ENCODE data around the gene SLC39A7. TPM values are rescaled to one million over a fixed set of nuclear protein-coding genes. Genes with fewer than 3 reads are reported as not detected.

Gene SLC39A7
- total RNA-seq, 1 experiment from 2014 or later = 130 TPM

GRCh38 chr6:33193619-33194018 is 7.0 kb upstream of the SLC39A7 start:
- H3K9me3 ChIP-seq (ENCODE audit: control insufficient read depth in 1 of 2, insufficient read depth in 1 of 2, low read depth in 1 of 2, low read length in 2 of 2) = no peaks in the 10 kb centered on the region
- no peak overlapping the region for H3K4me2 ChIP-seq (ENCODE audit: low read length)
- DNase-seq (ENCODE audit: low read depth, low spot score) (no peak), ATAC-seq (no peak)
- ChIA-PET POLR2A (no interaction called here), RAD21 (ENCODE audit: low non-redundant PET in 1 of 2, low total read pairs in 2 of 2, uncharacterized antibody in 2 of 2, unreplicated experiment in 2 of 2) (no interaction called here), CTCF (no interaction called here)
- H3K79me2 ChIP-seq (ENCODE audit: insufficient read depth, low read length) = peaks cover 21% of the 10 kb centered on the region; the same call in 1 of the 2 replicates
- H2AFZ ChIP-seq (ENCODE audit: low read depth, low read length, poor library complexity, severe bottlenecking) = no peak overlapping the region
- H4K20me1 ChIP-seq (ENCODE audit: insufficient read depth) = no peaks in the 10 kb centered on the region
- H3K36me3 ChIP-seq (ENCODE audit: control insufficient read depth in 1 of 2, insufficient read depth in 2 of 2, low read length in 2 of 2) = peaks cover 20 to 28% of the 10 kb centered on the region in 2 experiments; a peak in 3 of 4 replicates
- intact Hi-C loops (cut with micrococcal nuclease) = no loop called here
- no peak overlapping the region for H3K9ac ChIP-seq (ENCODE audit: low read length)
- peaks cover 11 to 16% of the 10 kb centered on the region in 2 experiments; a peak in 3 of 4 replicates for H3K4me1 ChIP-seq (ENCODE audit: control insufficient read depth in 1 of 2, insufficient read depth in 2 of 2, low read length in 2 of 2)
- no peak overlapping the region for H3K27ac ChIP-seq (ENCODE audit: low read depth, low read length)
- no peaks in the 10 kb centered on the region for H3K27me3 ChIP-seq (ENCODE audit: insufficient read depth, low read length)
- TF ChIP-seq TCF7L2 (IDR thresholded peaks at IDR 0.05; ENCODE audit: borderline replicate concordance, extremely low read depth, insufficient read depth, insufficient read length) (no peak), POLR2AphosphoS5 (IDR thresholded peaks at IDR 0.05; ENCODE audit: low read depth, low read length) (no peak), MAX (IDR thresholded peaks at IDR 0.05) (no peak)
- H3K4me3 ChIP-seq (replicated peaks in 1 of 2; ENCODE audit: low read depth in 1 of 2, low read length in 2 of 2) = no peak overlapping the region
- no TSS peak for BruUV-seq (replicated peaks)
- no peaks in the 10 kb centered on the region for H3K9me2 ChIP-seq (ENCODE audit: insufficient read depth)

- Histone ChIP-seq H2AFZ (ENCODE audit: low read depth, low read length, poor library complexity, severe bottlenecking) (no peak overlapping the region), H3K9ac (ENCODE audit: low read length) (no peak overlapping the region), H3K27me3 (ENCODE audit: insufficient read depth, low read length) (no peaks in the 10 kb centered on the region), H3K27ac (ENCODE audit: low read depth, low read length) (no peak overlapping the region), H3K36me3 (ENCODE audit: control insufficient read depth in 1 of 2, insufficient read depth in 2 of 2, low read length in 2 of 2) (peaks cover 20 to 28% of the 10 kb centered on the region in 2 experiments; a peak in 3 of 4 replicates), H3K9me2 (ENCODE audit: insufficient read depth) (no peaks in the 10 kb centered on the region), H4K20me1 (ENCODE audit: insufficient read depth) (no peaks in the 10 kb centered on the region), H3K9me3 (ENCODE audit: control insufficient read depth in 1 of 2, insufficient read depth in 1 of 2, low read depth in 1 of 2, low read length in 2 of 2) (no peaks in the 10 kb centered on the region), H3K4me3 (replicated peaks in 1 of 2; ENCODE audit: low read depth in 1 of 2, low read length in 2 of 2) (no peak overlapping the region), H3K79me2 (ENCODE audit: insufficient read depth, low read length) (peaks cover 29% of the 10 kb centered on the region), H3K4me1 (ENCODE audit: control insufficient read depth in 1 of 2, insufficient read depth in 2 of 2, low read length in 2 of 2) (peaks cover 15 to 24% of the 10 kb centered on the region in 2 experiments; a peak in 3 of 4 replicates), H3K4me2 (ENCODE audit: low read length) (no peak overlapping the region)
- no TSS peak for BruUV-seq (replicated peaks)
- no peak for ATAC-seq
- no peak for DNase-seq (ENCODE audit: low read depth, low spot score)
- intact Hi-C loops (cut with micrococcal nuclease) = no loop called here
- ChIA-PET POLR2A (no interaction called here), RAD21 (ENCODE audit: low non-redundant PET in 1 of 2, low total read pairs in 2 of 2, uncharacterized antibody in 2 of 2, unreplicated experiment in 2 of 2) (no interaction called here), CTCF (interaction anchor here (1.1 kb wide), 1 partner anchor 210 kb away, joined by 3 read pairs; no protein-coding TSS in a partner anchor)
- TF ChIP-seq FOSL1 (IDR thresholded peaks at IDR 0.05; ENCODE audit: low read depth) = no peak
- no peak for TF ChIP-seq ZBTB33 (IDR thresholded peaks at IDR 0.05; ENCODE audit: extremely low read depth, insufficient replicate concordance, low read length)
- no peak for TF ChIP-seq CEBPB (IDR thresholded peaks at IDR 0.05; ENCODE audit: low read depth)
- no peak for TF ChIP-seq REST (IDR thresholded peaks at IDR 0.05; ENCODE audit: low read depth)
- no peak for TF ChIP-seq RAD21 (IDR thresholded peaks at IDR 0.05; ENCODE audit: low read depth)
- no peak for TF ChIP-seq ZFX (IDR thresholded peaks at IDR 0.05)
- no peak for TF ChIP-seq SIN3A (IDR thresholded peaks at IDR 0.05; ENCODE audit: low read depth)
- TF ChIP-seq CTCF (IDR thresholded peaks at IDR 0.05 in 2 of 3, conservative IDR thresholded peaks at IDR 0.05 in 1 of 3; ENCODE audit: borderline replicate concordance in 1 of 3, insufficient read depth in 1 of 3, low read depth in 2 of 3, low read length in 2 of 3) = no peak
- no peak for TF ChIP-seq MAX (IDR thresholded peaks at IDR 0.05)
These were observed 6.2 kb upstream of the SLC39A7 start for GRCh38 chr6:33194431-33194979.
